Skeletal muscle tissue (tissue), 4 donors: ENCODE results near the gene ATP10D. TPM values are rescaled to one million over a fixed set of nuclear protein-coding genes. Genes with fewer than 3 reads are reported as not detected.
"Not testable (repeated sequence)": the region's sequence is repeated elsewhere in the genome, so short reads cannot be mapped to it uniquely, and the experiment has no call there.

Source experiments
- H3K27ac ChIP-seq: one replicate; pipeline ENCODE4 v1.7.0; 2013; ENCODE audit warnings: mild to moderate bottlenecking, low read depth, low read length, inconsistent platforms
- H3K27me3 ChIP-seq, 3 donors: one replicate each; pipeline ENCODE4 v1.7.0; 2013; ENCODE audit warnings: low read length in 3 of 3; ENCODE audit not compliant: control insufficient read depth in 3 of 3, insufficient read depth in 3 of 3
- H3K36me3 ChIP-seq, 3 donors: one replicate each; pipeline ENCODE4 v1.7.0; 2013; ENCODE audit warnings: low read length in 3 of 3; ENCODE audit not compliant: control insufficient read depth in 3 of 3, insufficient read depth in 3 of 3
- H3K4me1 ChIP-seq, 3 donors: one replicate each; pipeline ENCODE4 v1.7.0; 2013; ENCODE audit warnings: low read length in 3 of 3, mild to moderate bottlenecking in 3 of 3; ENCODE audit not compliant: control insufficient read depth in 3 of 3, insufficient read depth in 3 of 3
- H3K4me3 ChIP-seq, 3 donors: one replicate each; pipeline ENCODE4 v1.7.0; 2013; ENCODE audit warnings: low read length in 3 of 3
- H3K9ac ChIP-seq, 3 donors: one replicate each; pipeline ENCODE4 v1.7.0; 2013; ENCODE audit warnings: low read length in 3 of 3, mild to moderate bottlenecking in 3 of 3, moderate library complexity in 2 of 3, low read depth in 1 of 3
- H3K9me3 ChIP-seq, 3 donors: one replicate each; pipeline ENCODE4 v1.7.0; 2013; ENCODE audit warnings: low read length in 3 of 3; ENCODE audit not compliant: control insufficient read depth in 3 of 3
- total RNA-seq: library from RNA; depleted of rRNA; stranded (reverse); fragments of >200 nt; gene quantifications from one replicate; pipeline ENCODE4 v1.2.3, GENCODE V29; 2014
- donor health status: Osteomylitis.

The ATP10D gene
- total RNA-seq, 1 donor from 2014 or later = 18.8 TPM

GRCh38 chr4:47531954-47532321, 46.9 kb downstream of the ATP10D start:
- H3K27me3 ChIP-seq = no peaks in the 10 kb centered on the region
- H3K27ac ChIP-seq = no peak overlapping the region
- no peak overlapping the region for H3K4me3 ChIP-seq
- H3K36me3 ChIP-seq = peaks cover 0 to under 1% (median 0%) of the 10 kb centered on the region in 3 donors
- H3K4me1 ChIP-seq = peaks cover 0 to 2% (median 0%) of the 10 kb centered on the region in 3 donors
- H3K9ac ChIP-seq = no peak overlapping the region
- H3K9me3 ChIP-seq = no peaks in the 10 kb centered on the region

DNA sequence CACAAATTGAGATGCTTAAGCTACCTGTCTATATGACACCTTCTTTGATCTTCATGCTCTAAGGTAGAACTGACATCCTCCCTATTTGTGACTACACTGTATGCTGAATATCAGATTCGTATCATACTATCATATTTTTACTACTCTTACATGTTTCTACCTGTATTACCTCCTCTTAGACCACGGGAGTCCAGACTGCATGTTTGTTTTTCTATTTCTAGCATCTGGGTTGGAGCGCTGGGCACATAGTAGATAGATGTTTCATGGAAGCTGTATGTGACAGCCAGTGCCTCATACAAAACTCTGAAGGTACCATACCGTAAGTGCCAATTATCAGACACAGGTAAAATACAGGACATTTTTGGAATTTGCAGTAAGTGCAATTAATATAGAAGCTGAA, 47.6 kb downstream of the ATP10D start:
- Histone ChIP-seq H3K36me3 (no peaks in the 10 kb centered on the region), H3K9ac (no peak overlapping the region), H3K9me3 (no peaks in the 10 kb centered on the region), H3K4me1 (peaks cover 0 to 2% (median 0%) of the 10 kb centered on the region in 3 donors), H3K27me3 (no peaks in the 10 kb centered on the region), H3K27ac (no peak overlapping the region), H3K4me3 (no peak overlapping the region)

DNA sequence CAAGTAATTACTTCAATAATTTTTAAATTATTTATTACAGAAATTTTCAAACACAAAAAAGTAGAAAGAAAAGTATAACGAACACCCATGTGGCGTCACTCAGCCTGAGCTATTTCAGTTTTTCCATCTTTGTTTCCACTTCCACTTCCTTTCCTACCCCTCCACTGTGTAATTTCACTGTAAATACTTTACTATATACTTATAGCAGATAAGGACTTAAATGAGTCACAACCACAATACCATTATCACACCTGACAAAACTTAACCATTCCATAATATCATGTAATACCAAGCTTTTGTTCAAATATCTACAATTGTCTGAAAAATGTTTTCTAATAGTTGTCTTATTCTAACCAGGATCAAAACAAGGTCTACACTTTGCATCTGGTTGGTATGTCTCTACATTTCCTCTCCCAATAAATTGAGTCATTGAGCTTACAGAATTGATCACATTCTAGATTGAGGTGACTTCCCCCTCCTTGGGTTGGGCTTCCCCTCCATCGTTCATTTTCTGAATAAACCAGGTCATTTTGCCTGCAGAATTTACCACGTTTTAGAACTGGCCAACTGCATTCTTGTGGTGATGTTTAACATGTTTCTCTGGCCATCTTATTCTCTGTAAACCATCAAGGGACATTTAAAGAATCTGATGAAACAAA, 48.7 kb downstream of the ATP10D start:
- Histone ChIP-seq H3K9ac (no peak overlapping the region), H3K36me3 (no peaks in the 10 kb centered on the region), H3K4me3 (no peak overlapping the region), H3K27ac (no peak overlapping the region), H3K27me3 (no peaks in the 10 kb centered on the region), H3K4me1 (peaks cover 0 to 2% (median 0%) of the 10 kb centered on the region in 3 donors), H3K9me3 (no peaks in the 10 kb centered on the region)

GRCh38 chr4:47534772-47535171, 49.7 kb downstream of the ATP10D start:
- H3K9ac ChIP-seq = no peak overlapping the region
- H3K27me3 ChIP-seq = no peaks in the 10 kb centered on the region
- H3K36me3 ChIP-seq = no peaks in the 10 kb centered on the region
- H3K4me3 ChIP-seq = no peak overlapping the region
- no peaks in the 10 kb centered on the region for H3K9me3 ChIP-seq
- H3K4me1 ChIP-seq = peaks cover 0 to 2% (median 0%) of the 10 kb centered on the region in 3 donors
- H3K27ac ChIP-seq = no peak overlapping the region

DNA sequence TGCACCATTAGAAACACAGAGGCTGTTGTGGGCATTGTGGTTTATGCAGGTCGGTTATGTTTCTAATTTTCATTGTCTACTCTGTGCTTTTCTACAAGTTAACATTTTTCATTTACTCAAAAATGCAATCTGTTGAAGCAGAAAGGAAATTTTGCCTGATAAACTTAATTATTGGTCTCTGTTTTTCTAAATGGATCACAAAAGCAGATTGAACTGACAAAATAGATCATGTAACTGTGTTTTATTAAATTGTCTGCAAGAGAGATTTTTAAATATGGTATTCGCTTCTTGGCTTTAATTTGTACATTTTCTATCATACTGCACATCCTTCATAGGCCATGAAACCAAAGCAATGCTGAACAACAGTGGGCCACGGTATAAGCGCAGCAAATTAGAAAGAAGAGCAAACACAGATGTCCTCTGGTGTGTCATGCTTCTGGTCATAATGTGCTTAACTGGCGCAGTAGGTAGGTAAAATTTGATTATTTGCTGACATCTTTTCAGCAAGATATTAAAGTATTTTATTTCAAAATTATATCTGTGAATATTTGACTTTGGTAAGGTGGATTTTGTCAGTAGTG, 50.6 kb downstream of the ATP10D start:
- Histone ChIP-seq H3K9me3 (no peaks in the 10 kb centered on the region), H3K4me3 (no peak overlapping the region), H3K4me1 (peaks cover 0 to 2% (median 0%) of the 10 kb centered on the region in 3 donors), H3K9ac (no peak overlapping the region), H3K36me3 (no peaks in the 10 kb centered on the region), H3K27ac (no peak overlapping the region), H3K27me3 (no peaks in the 10 kb centered on the region)

DNA sequence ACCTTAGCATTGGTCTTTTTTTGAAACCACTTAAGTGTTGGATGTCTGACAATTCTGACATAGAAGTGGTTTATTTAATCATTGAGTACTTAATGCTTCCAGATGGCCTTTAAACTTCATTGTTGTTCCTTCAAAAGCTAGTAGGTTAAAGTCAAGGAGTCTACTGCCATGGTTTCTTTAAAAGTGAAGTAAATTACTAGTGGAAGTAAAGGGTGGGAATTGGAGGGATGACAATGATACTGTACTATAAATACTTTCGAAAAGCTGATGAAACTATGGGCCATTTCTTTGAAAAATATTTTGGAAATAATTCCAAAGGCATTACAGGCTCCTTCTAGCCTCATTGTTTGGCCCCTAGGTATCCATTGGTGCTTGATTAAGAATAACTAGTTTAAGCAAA, 51.9 kb downstream of the ATP10D start:
- no peak overlapping the region for H3K4me3 ChIP-seq
- no peaks in the 10 kb centered on the region for H3K36me3 ChIP-seq
- no peak overlapping the region for H3K9ac ChIP-seq

DNA sequence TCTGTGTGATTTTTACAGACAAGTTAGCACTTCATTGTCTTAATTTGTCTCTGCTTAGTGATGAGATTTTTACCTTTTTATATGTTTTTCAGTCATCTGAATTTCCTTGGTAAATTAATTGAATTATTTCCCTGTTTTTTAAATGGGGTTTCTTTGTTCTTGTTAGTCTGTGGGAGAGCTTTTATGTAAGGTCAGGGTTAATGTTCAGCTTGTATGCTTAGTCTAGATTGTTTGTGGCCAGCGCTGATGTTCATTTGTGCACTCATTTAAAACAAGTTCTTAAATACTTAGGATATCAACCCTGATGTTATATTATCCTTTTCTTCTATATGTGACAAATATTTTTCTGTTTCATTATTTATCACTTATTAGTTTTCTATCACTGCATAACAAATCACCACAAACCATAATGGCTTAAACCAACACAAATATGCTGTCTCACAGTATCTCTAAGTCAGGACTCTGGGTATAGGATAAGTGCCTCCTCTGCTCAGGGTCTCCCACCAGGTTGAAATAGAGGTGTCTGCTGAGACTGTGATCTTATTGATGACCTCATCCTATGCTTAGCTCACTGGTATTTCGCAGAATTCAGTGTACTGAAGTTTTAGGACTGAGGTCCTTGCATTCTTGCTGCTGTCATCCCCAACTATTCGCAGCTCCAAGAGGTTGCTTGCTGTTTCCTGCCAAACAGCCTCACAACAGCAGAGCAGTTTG, 53.2 kb downstream of the ATP10D start:
- H3K9ac ChIP-seq = no peak overlapping the region
- H3K4me1 ChIP-seq = no peaks in the 10 kb centered on the region
- H3K27me3 ChIP-seq = no peaks in the 10 kb centered on the region
- no peak overlapping the region for H3K27ac ChIP-seq
- H3K36me3 ChIP-seq = no peaks in the 10 kb centered on the region
- no peak overlapping the region for H3K4me3 ChIP-seq
- H3K9me3 ChIP-seq = no peaks in the 10 kb centered on the region

More for the DNA sequence above, 51.9 kb downstream of the ATP10D start:
- no peaks in the 10 kb centered on the region for H3K27me3 ChIP-seq
- no peak overlapping the region for H3K27ac ChIP-seq
- H3K9me3 ChIP-seq = no peaks in the 10 kb centered on the region
- H3K4me1 ChIP-seq = no peaks in the 10 kb centered on the region

GRCh38 chr4:47538825-47539154, 53.7 kb downstream of the ATP10D start:
- H3K36me3 ChIP-seq = no peaks in the 10 kb centered on the region
- H3K9ac ChIP-seq = no peak overlapping the region
- no peak overlapping the region for H3K4me3 ChIP-seq

GRCh38 chr4:47542640-47543039, 57.6 kb downstream of the ATP10D start:
- not testable (repeated sequence) for H3K4me1 ChIP-seq, H3K4me3 ChIP-seq, H3K9me3 ChIP-seq, H3K9ac ChIP-seq, H3K27ac ChIP-seq, H3K27me3 ChIP-seq, H3K36me3 ChIP-seq

More at GRCh38 chr4:47538825-47539154, 53.7 kb downstream of the ATP10D start:
- Histone ChIP-seq H3K27me3 (no peaks in the 10 kb centered on the region), H3K4me1 (no peaks in the 10 kb centered on the region), H3K27ac (no peak overlapping the region), H3K9me3 (no peaks in the 10 kb centered on the region)

- Histone ChIP-seq H3K9ac (no peak overlapping the region), H3K36me3 (peaks cover 0 to 9% (median 9%) of the 10 kb centered on the region in 3 donors), H3K27me3 (no peaks in the 10 kb centered on the region), H3K4me3 (no peak overlapping the region), H3K27ac (no peak overlapping the region), H3K4me1 (no peaks in the 10 kb centered on the region), H3K9me3 (no peaks in the 10 kb centered on the region)
Measured at GRCh38 chr4:47543331-47543730, 58.3 kb downstream of the ATP10D start.
